ENCODE measurements around the gene PCMTD2. TPM values are rescaled to one million over a fixed set of nuclear protein-coding genes. Genes with fewer than 3 reads are reported as not detected.

Gene PCMTD2
- polyA plus RNA-seq (ENCODE audit: insufficient read length in 3 of 3): 100 to 1,000 TPM; 127 to 218 (median 160) TPM
- long read RNA-seq, donor 1, transcript PCMTD2-203 (6 exons, 3,843 nt): major isoform, 21 of 21 reads
- long read RNA-seq, donor 1, partial matches to known transcripts: 0 of 21 reads
- long read RNA-seq, donor 1, other reads (novel, unspliced or antisense): 0 of 21 reads
- long read RNA-seq, donor 2, transcript PCMTD2-203 (6 exons, 3,843 nt): major isoform, 11 of 17 reads
- long read RNA-seq, donor 2, partial matches to known transcripts: 5 of 17 reads
- long read RNA-seq, donor 2, other reads (novel, unspliced or antisense): 0 of 17 reads
- long read RNA-seq, donor 3, transcript PCMTD2-203 (6 exons, 3,843 nt): major isoform, 31 of 39 reads
- long read RNA-seq, donor 3, partial matches to known transcripts: 7 of 39 reads
- long read RNA-seq, donor 3, other reads (novel, unspliced or antisense): 0 of 39 reads
- long read RNA-seq, donor 4, transcript PCMTD2-203 (6 exons, 3,843 nt): major isoform, 12 of 23 reads
- long read RNA-seq, donor 4, partial matches to known transcripts: 9 of 23 reads
- long read RNA-seq, donor 4, other reads (novel, unspliced or antisense): 0 of 23 reads
- long read RNA-seq, donor 5, transcript PCMTD2-203 (6 exons, 3,843 nt): major isoform, 30 of 53 reads
- long read RNA-seq, donor 5, partial matches to known transcripts: 21 of 53 reads
- long read RNA-seq, donor 5, other reads (novel, unspliced or antisense): 0 of 53 reads
- long read RNA-seq, donor 6, transcript PCMTD2-203 (6 exons, 3,843 nt): major isoform, 13 of 24 reads
- long read RNA-seq, donor 6, partial matches to known transcripts: 9 of 24 reads
- long read RNA-seq, donor 6, other reads (novel, unspliced or antisense): 0 of 24 reads
- long read RNA-seq, donor 7, transcript PCMTD2-203 (6 exons, 3,843 nt): major isoform, 19 of 30 reads
- long read RNA-seq, donor 7, partial matches to known transcripts: 8 of 30 reads
- long read RNA-seq, donor 7, other reads (novel, unspliced or antisense): 0 of 30 reads
- long read RNA-seq, donor 8, transcript PCMTD2-203 (6 exons, 3,843 nt): major isoform, 33 of 48 reads
- long read RNA-seq, donor 8, partial matches to known transcripts: 11 of 48 reads
- long read RNA-seq, donor 8, other reads (novel, unspliced or antisense): 0 of 48 reads
- long read RNA-seq, donor 9, transcript PCMTD2-203 (6 exons, 3,843 nt): major isoform, 26 of 33 reads
- long read RNA-seq, donor 9, partial matches to known transcripts: 5 of 33 reads
- long read RNA-seq, donor 9, other reads (novel, unspliced or antisense): 0 of 33 reads
- long read RNA-seq, donor 10, transcript PCMTD2-203 (6 exons, 3,843 nt): major isoform, 22 of 23 reads
- long read RNA-seq, donor 10, partial matches to known transcripts: 0 of 23 reads
- long read RNA-seq, donor 10, other reads (novel, unspliced or antisense): 0 of 23 reads
- long read RNA-seq, donor 11, transcript PCMTD2-203 (6 exons, 3,843 nt): major isoform, 25 of 34 reads
- long read RNA-seq, donor 11, partial matches to known transcripts: 5 of 34 reads
- long read RNA-seq, donor 11, other reads (novel, unspliced or antisense): 0 of 34 reads
- long read RNA-seq, donor 12, transcript PCMTD2-203 (6 exons, 3,843 nt): major isoform, 5 of 6 reads
- long read RNA-seq, donor 12, partial matches to known transcripts: 0 of 6 reads
- long read RNA-seq, donor 12, other reads (novel, unspliced or antisense): 0 of 6 reads
- long read RNA-seq, donor 13, transcript PCMTD2-204 (6 exons, 3,212 nt): minor isoform, 5 of 70 reads
- long read RNA-seq, donor 13, transcript PCMTD2-203 (6 exons, 3,843 nt): major isoform, 48 of 70 reads
- long read RNA-seq, donor 13, partial matches to known transcripts: 17 of 70 reads
- long read RNA-seq, donor 13, other reads (novel, unspliced or antisense): 0 of 70 reads
- long read RNA-seq, donor 14, transcript PCMTD2-203 (6 exons, 3,843 nt): major isoform, 24 of 28 reads
- long read RNA-seq, donor 14, partial matches to known transcripts: 0 of 28 reads
- long read RNA-seq, donor 14, other reads (novel, unspliced or antisense): 0 of 28 reads
- long read RNA-seq, donor 15, transcript PCMTD2-203 (6 exons, 3,843 nt): major isoform, 15 of 15 reads
- long read RNA-seq, donor 15, partial matches to known transcripts: 0 of 15 reads
- long read RNA-seq, donor 15, other reads (novel, unspliced or antisense): 0 of 15 reads
- long read RNA-seq, donor 16, transcript PCMTD2-203 (6 exons, 3,843 nt): major isoform, 46 of 88 reads
- long read RNA-seq, donor 16, partial matches to known transcripts: 35 of 88 reads
- long read RNA-seq, donor 16, other reads (novel, unspliced or antisense): 0 of 88 reads

DNA sequence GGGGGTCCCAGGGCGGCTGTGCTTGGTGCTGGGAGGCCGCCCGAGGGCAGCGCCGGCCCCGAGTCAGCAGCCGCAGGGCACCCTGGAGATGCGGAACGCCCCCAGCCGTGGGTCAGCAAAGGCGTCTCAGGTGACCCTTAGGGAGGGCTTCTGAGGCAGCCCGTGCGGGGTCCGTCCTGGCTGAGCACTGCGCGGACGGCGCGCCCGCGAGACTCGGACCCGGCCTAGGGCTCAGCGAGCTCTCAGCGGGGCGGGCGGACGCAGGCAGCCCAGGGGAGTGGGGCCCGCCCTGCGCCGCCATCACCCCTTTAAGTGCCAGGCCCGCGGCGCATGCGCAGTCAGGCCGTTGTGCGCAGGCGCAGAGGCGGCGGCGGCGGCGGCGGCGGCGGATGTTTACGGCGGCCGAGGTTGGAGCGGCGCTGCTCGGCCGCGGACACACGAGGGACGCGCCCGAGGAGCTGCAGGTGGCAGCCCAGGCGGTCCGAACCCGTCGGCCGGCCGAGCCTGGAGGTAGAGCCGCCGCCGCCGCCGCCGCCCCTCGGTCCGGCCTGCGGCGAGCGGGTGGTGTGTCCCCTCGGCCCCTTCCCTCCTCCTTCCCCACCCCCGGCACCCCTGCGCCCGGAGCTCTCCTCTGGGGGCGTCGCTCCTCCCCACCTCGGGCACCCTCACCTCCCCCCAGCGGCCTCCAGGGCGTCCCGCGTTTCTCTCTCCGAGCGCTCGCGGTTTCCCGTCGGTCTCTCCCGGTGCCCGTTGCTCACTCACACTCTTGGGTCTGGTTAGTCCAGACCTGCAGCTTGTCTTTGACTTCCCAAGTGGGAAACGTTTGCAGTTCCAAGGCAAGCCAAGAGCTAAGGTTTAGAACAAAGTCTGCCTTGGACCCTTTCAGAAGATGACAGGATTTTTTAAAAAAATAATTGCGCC lies at the start of gene PCMTD2:
Gene PCMTD2, plus strand, starts transcription at position 388 of the 921 bp plus-strand sequence. CDS start 4,218 bp downstream, outside the sequence.
- DNase-seq (ENCODE audit: extremely low read depth in 1 of 11, low read depth in 9 of 11, low spot score in 4 of 11): peak; percentile 55 to 88 (median 78)

GRCh38 chr20:64206614-64207013 lies 48.9 kb upstream of the PCMTD2 start:
- no peak for DNase-seq (ENCODE audit: extremely low read depth in 1 of 11, low read depth in 9 of 11, low spot score in 4 of 11)

- DNase-seq (ENCODE audit: extremely low read depth in 1 of 11, low read depth in 9 of 11, low spot score in 4 of 11): no peak
Measured at GRCh38 chr20:64207641-64208590, 47.6 kb upstream of the PCMTD2 start.

- no peak for DNase-seq (ENCODE audit: extremely low read depth in 1 of 11, low read depth in 9 of 11, low spot score in 4 of 11)
Measured at GRCh38 chr20:64209148-64209547, 46.4 kb upstream of the PCMTD2 start.

DNA sequence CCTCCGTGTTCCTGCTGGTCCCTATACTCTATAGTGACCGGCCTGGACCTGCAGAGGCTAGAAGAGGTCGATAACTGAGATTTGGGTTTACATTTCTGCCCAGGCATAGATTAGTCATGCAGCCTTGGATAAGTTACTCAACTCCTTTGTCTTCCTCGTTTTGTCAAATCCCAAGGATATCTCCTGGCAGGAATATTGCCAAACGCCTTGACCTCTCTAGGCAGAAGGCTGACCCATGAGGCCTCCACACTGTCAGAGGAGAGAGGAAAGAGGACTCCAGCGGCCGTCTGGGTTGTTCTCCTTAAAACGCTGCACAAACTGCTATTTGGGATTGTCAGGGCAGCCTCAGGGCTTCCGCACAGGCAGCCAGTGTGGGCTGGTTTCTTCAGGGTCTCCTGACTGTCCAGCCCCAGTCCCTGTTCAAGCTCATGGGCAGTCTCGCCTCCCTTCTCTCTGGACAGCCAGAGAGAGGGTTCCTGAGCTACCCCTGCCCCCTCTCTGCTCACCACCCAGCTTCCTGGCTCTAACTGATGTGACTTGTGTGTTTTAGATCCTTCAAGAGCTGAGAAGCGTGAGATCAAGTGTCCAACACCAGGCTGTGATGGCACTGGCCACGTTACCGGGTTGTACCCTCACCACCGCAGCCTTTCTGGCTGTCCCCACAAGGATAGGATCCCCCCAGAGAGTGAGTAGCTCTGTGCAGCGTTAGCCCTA lies 44.7 kb upstream of the PCMTD2 start:
- DNase-seq (ENCODE audit: extremely low read depth in 1 of 11, low read depth in 9 of 11, low spot score in 4 of 11): no peak

- no peak for DNase-seq (ENCODE audit: extremely low read depth in 1 of 11, low read depth in 9 of 11, low spot score in 4 of 11)
Measured at GRCh38 chr20:64211874-64212658, 43.5 kb upstream of the PCMTD2 start.

- DNase-seq (ENCODE audit: extremely low read depth in 1 of 11, low read depth in 9 of 11, low spot score in 4 of 11): no peak
Measured at GRCh38 chr20:64212755-64213154, 42.8 kb upstream of the PCMTD2 start.

- no peak for DNase-seq (ENCODE audit: extremely low read depth in 1 of 11, low read depth in 9 of 11, low spot score in 4 of 11)
Measured at GRCh38 chr20:64214113-64214512, 41.4 kb upstream of the PCMTD2 start.

GRCh38 chr20:64214952-64215351 lies 40.6 kb upstream of the PCMTD2 start:
- DNase-seq (ENCODE audit: extremely low read depth in 1 of 11, low read depth in 9 of 11, low spot score in 4 of 11): no peak

- no peak for DNase-seq (ENCODE audit: extremely low read depth in 1 of 11, low read depth in 9 of 11, low spot score in 4 of 11)
Measured at GRCh38 chr20:64216036-64216435, 39.5 kb upstream of the PCMTD2 start.

GRCh38 chr20:64216910-64217309 lies 38.6 kb upstream of the PCMTD2 start:
- no peak for DNase-seq (ENCODE audit: extremely low read depth in 1 of 11, low read depth in 9 of 11, low spot score in 4 of 11)

DNA sequence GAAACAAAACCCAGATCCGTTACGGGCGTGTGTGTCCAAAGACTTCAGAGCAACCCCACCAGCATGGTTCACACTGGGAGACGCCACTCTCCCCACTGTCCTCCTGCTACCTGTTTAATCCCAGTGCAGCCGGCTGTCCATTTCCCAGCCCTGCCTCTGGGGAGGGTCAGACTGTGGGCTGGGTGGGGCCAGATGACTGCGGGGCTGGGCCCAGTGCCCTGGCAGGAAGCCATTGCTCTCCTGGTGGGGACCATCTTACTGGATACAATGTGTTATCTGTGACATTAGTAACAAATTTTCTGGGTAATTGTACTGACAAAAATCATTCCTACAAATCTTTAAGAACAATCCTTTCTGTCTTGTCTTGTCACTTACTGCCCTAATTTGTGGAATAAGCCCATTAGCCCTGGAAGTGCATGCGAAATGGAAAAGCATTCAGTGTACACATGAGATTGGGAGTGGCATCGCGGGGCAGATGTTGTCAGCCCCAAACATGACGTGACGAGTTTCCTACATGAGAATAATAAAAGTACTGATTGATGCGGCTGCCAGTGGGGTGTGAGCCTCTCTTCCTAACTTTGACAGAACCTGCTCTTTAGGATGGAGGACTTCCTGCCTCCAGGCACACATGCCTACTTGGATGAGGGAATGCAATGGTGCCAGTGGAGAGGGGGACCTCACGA lies 37.9 kb upstream of the PCMTD2 start:
- DNase-seq (ENCODE audit: extremely low read depth in 1 of 11, low read depth in 9 of 11, low spot score in 4 of 11): no peak

DNA sequence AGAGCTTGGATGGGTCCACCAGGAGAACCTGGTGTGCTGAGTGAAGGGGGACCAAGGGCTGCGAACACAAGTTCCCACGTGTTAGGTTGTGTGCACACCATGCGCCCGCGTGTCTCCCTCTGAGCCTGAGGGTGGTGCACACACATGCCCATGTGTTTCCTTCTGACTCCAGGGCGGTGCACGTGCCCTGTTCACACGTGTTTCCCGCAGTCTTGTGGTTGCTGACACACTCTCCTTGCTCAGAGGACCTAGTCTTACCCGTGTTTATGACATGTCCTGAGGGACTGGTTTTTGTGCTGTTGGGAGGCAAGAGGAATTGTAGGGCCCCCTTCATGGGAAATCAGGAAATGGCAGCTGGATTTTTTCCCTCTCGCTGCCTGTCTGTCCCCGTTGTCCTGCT lies 36.3 kb upstream of the PCMTD2 start:
- no peak for DNase-seq (ENCODE audit: extremely low read depth in 1 of 11, low read depth in 9 of 11, low spot score in 4 of 11)
